ENCODE results near the gene SMG7.
"Not testable (repeated sequence)": the region's sequence is repeated elsewhere in the genome, so short reads cannot be mapped to it uniquely, and the experiment has no call there.

SMG7 gene

GRCh38 chr1:183472488-183473216, at the start of gene SMG7:
SMG7 (plus strand) TSS chr1:183472499; CDS start chr1:183472621, 122 bp downstream.
- no peak for DNase-seq (ENCODE audit: low read depth)

DNA sequence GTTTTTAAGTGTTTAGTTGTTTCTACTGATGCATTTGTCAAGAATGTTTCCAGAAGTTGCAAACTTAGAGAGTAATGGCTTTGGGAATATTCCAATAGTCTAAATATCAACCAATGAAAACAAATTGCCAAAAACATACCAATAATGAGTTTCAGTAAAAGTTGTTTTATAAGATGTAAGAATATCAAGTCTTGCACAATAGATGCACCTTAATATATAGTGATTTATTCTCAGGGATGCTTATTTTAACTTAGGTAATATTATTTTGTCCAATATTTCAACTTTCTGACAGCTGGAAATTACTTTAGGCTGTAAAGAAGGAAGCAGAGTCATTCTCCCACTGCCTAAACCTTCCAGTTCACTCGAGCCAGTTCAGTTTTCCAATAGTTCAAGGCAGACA, 48.8 kb upstream of the SMG7 start:
- no peak for DNase-seq (ENCODE audit: low read depth)

DNA sequence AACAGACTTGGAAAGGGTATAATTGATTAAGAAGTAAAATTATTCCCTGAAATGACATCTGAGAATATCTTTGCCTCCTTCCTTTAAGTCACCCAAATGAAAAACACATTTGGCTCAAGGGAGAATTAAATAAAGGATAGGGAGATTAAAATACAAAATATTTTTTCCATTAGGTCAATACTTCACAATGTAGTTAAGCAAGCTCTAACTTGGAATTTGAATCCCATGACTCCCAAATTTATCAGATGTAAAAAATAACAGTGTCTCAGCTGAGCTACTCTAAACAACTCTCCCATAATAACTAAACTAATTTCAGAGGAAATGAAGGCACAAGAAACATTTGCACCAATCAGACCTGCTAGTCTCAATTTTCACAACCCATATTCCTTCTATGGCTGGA, 47.6 kb upstream of the SMG7 start:
- DNase-seq (ENCODE audit: low read depth) = no peak

- not testable (repeated sequence) for DNase-seq (ENCODE audit: low read depth)
Measured at GRCh38 chr1:183427591-183427990, 44.7 kb upstream of the SMG7 start.

DNA sequence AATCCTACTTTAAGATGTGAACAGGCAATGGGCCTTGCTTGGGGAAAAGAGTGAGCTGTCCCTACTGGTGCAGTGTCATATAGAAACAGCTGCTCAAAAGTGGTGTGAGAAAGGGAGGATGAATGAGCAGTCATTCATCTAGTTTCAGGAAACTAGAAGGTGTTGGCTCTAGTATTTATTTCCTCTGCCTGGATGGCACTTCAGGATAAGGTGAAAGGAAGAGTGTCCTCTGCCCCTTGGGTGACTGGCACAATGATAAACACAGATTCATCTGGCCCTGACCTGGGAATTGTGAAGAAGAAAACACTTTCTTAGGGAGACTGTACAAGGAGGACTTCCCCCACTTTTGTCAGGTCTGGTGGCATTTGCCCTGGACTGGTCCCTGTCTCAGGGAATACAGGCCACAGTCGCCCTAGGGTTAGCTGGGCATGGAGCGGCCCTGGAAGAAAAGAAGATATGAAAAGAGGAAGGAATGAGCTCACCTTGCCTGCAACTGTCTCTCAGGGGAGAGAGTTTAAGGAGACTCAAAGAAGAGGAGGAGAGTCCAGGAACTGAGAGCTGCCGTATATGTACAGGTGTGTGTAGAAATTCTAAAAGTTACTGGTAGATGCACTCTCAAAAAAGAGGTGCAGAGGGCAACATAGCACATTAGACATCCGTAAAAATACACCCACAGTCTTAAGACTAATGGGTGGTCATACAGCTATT, 40.3 kb upstream of the SMG7 start:
- DNase-seq (ENCODE audit: low read depth) = no peak

GRCh38 chr1:183432548-183432875, 39.8 kb upstream of the SMG7 start:
- no peak for DNase-seq (ENCODE audit: low read depth)

DNA sequence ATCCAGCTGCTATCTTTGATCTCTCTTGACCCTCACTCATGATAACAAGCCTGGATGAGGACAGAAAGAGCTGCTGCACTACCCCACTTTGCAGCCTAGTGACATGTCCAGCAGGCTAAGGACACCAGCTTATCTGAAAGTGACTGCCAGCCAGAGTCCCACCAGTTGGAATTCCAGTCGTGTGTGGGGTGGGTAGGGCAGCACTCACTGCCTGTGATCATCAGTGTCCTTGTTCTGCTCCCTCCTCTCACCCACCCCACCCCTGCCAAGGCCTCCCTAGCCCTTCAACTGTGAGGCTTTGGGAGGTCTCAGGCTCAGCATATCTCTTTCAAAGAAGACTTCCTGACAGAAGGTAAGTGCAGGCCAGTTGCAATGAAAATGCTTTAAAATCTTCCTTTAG, 38.6 kb upstream of the SMG7 start:
- DNase-seq (ENCODE audit: low read depth) = no peak

DNA sequence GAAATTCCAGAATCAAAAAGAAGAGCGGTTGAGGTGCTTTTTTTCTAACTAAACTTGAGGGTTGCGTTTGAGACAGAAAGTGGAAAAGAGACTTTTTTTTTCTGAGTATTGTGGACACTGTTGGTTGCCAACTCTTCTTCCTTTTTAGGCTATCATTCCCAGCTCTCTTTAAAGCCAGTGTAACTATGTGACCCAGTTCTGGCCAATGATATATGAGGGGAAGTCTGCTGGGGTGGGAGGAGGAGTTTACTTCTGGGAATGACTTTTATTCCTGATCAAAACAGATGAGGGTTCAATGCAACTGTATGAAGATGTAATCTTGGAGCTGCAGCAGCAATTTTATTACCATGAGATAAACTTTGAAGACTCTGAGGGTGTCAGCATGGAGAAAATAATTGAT, 36.8 kb upstream of the SMG7 start:
- no peak for DNase-seq (ENCODE audit: low read depth)

DNA sequence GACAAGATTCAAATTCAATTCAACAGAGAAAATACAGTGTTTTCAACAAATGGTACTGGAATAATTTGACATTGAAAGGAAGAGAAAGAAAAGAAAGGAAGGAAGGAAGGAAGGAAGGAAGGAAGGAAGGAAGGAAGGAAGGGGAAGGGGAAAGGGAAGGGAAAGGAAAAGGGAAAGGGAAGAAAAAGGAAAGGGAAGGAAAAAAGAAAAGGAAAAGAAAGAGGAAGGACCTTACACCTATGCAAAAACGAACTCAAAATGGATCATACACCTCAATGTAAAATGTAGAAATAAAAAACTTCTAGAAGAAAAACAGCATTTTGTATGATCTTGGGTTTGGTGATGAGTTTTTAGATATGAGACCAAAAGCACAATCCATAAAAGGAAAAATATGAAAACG, 34.2 kb upstream of the SMG7 start:
- DNase-seq (ENCODE audit: low read depth) = no peak

GRCh38 chr1:183443011-183443410, 29.3 kb upstream of the SMG7 start:
- DNase-seq (ENCODE audit: low read depth) = no peak

GRCh38 chr1:183443466-183443865, 28.8 kb upstream of the SMG7 start:
- no peak for DNase-seq (ENCODE audit: low read depth)

GRCh38 chr1:183444243-183444642, 28.1 kb upstream of the SMG7 start:
- no peak for DNase-seq (ENCODE audit: low read depth)

DNA sequence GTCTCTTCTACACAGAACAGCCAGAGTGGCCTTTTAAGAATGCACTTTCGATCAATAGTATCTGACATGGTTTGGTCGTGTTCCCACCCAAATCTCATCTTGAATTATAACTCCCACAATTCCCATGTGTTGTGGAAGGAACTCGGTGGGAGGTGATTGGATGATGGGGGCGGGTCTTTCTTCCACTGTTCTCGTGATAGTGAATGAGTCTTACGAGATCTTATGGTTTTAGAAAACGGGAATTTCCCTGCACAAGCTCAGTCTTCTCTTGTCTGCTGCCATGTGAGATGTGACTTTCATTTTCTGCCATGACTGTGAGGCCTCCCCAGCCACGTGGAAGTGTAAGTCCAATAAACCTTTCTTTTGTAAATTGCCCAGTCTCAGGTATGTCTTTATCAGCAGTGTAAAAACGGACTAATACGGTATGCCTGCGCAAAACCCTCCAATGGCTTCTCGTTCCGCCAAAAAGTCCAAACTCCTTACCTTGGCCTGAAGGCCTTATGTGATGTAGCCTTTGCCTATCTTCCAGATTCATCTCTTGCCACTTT, 23.0 kb upstream of the SMG7 start:
- DNase-seq (ENCODE audit: low read depth) = no peak

DNA sequence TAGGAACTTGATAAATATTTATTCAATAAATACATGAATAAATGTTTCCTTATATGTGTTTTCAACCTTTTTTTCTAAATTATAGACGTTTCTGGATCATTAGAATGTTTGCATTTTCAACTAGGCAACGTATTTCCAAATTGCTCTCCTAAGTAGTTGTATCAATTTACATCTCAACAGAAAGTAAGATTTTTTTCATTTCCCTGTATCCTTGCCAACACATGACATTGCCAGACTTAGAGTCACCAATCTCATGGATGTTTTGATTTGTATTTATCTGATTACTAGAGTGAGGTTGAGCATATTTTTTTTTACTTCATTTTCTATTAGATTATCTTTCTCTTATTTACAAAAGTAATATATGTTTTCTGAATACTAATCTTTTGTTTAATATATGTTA, 22.2 kb upstream of the SMG7 start:
- DNase-seq (ENCODE audit: low read depth) = no peak

DNA sequence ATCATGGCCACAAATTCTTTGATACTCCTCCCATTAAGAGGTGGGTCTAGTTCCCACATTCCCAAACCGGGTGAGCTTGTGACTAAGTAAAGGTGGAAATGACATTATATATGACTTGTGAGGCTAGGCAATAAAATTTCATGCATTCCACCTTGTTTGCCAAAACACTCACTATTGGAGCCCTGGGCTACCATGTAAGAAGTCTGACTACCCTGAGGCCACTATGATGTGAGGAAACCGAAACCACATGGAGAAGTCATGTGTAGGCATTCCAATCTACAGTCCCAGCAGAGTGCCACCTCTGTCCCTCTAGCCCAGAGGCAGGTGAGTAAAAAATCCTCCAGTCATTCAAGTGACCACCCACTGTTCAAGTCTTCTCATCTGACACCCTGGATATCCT, 17.9 kb upstream of the SMG7 start:
- DNase-seq (ENCODE audit: low read depth) = no peak

DNA sequence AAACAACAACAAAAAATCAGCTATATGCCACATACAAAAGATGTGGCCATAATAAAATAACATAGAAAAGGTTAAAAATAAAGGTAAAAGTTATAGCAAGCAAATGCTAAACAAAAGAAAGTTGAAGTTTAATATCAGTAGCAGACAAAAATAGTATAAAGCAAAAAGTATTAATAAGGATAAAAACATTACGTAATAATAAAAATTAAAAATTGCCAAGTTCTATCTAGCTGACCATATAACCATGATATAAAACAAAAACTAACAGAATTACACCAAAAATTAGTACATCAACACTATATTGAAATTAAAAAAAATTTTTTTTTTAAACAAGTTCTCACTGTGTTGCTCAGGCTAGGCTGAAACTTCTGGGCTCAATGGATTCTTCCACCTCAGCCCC, 15.5 kb upstream of the SMG7 start:
- DNase-seq (ENCODE audit: low read depth) = no peak

DNA sequence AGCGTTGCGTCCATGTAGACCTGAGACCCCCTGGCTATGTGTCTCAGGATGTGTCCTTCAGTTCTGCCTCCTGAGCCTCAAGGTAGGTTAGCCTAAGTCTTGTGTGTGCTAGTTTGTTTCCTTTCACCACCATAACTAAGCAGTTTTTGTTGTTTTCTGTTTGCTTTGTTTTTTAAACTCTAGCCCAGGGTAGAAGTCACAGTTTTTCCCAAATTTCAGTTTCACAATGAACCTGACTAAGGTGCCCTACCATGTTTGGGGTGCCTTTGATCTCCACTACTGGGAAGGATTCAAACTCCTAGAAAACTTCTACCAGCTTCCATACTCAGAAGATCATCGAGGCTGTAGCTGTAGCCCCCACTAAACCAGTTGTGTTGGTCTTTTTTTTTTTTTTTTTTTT, 14.8 kb upstream of the SMG7 start:
- no peak for DNase-seq (ENCODE audit: low read depth)

DNA sequence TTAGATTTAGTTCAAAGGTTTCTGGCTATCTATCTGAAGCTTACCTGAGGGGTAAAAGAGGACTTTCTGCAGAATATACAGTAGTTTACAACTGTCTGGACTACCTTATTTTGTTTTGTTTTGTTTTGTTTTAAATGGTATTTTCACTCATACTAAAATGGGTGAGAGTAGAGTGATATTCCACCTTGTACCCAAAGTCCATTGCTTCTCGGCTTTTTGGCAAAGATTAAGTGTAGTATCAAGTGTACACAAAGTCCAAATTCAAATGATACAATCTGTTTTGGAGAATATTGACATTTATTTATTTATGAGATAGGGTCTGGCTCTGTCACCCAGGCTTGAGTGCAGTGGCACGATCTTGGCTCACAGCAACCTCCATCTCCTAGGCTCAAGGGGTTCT, 11.7 kb upstream of the SMG7 start:
- DNase-seq (ENCODE audit: low read depth) = no peak

DNA sequence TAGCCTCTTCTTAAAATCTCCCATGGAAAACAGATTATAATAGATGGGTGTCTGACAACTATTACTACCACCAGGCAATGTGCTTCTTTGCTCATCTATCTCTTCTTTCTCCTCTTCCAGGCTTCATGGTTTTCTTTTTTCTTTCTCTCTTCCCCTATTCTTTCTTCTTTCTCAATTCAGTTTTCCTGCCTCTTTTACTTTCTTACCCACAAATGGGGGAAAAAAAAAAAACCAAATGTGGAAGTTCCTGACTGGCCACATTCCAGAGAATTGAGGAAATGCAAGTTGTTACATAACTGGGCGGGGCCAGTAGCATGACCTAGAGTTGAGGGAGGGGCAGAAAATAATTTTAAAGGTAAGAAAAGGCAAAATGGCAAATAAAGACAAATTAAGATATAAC, 10.9 kb upstream of the SMG7 start:
- no peak for DNase-seq (ENCODE audit: low read depth)

- DNase-seq (ENCODE audit: low read depth) = no peak
Measured at GRCh38 chr1:183463566-183463965, 8.7 kb upstream of the SMG7 start.

GRCh38 chr1:183466781-183467180, 5.5 kb upstream of the SMG7 start:
- no peak for DNase-seq (ENCODE audit: low read depth)

- DNase-seq (ENCODE audit: low read depth) = no peak
Measured at GRCh38 chr1:183467687-183468086, 4.6 kb upstream of the SMG7 start.

GRCh38 chr1:183470147-183470960, 1.9 kb upstream of the SMG7 start:
- DNase-seq (ENCODE audit: low read depth) = peak; percentile 59

Data from stromal cell of bone marrow (primary cell).